MM.1S (cell line): ENCODE data around the gene TAF1B.

Experiments used
- DNase-seq: peaks from one replicate; pipeline ENCODE4 v3.0.0-alpha.2; 2015
- H2AFZ ChIP-seq: fragments of 300-600 bp; sonication (generic); 2 replicates; pipeline ENCODE4 v1.6.0; 2016; ENCODE audit warnings: antibody characterized with exemption, low read length
- H3F3A ChIP-seq: fragments of 300-600 bp; sonication (generic); 2 replicates; pipeline ENCODE4 v1.6.1; 2016; ENCODE audit warnings: mild to moderate bottlenecking, antibody characterized with exemption, low read length, moderate library complexity, mixed read lengths; ENCODE audit not compliant: insufficient read depth
- H3K27ac ChIP-seq: fragments of 300-600 bp; sonication (generic); 2 replicates; pipeline ENCODE4 v1.5.1; 2016; ENCODE audit warnings: mild to moderate bottlenecking, low read length
- H3K27me3 ChIP-seq: fragments of 300-600 bp; sonication (generic); replicated peaks from 2 replicates; pipeline ENCODE4 v1.6.0; 2016; ENCODE audit warnings: low read length; ENCODE audit not compliant: insufficient read depth
- H3K36me3 ChIP-seq: fragments of 300-600 bp; sonication (generic); replicated peaks from 2 replicates; pipeline ENCODE4 v1.6.1; 2016; ENCODE audit warnings: mild to moderate bottlenecking, low read length, mixed read lengths; ENCODE audit not compliant: insufficient read depth
- H3K4me1 ChIP-seq: fragments of 300-600 bp; sonication (generic); 2 replicates; pipeline ENCODE4 v1.6.1; 2016; ENCODE audit warnings: low read length, mixed read lengths
- H3K4me2 ChIP-seq: fragments of 300-600 bp; sonication (generic); 2 replicates; pipeline ENCODE4 v1.6.0; 2016; ENCODE audit warnings: low read depth, low read length
- H3K4me3 ChIP-seq: fragments of 300-600 bp; sonication (generic); 2 replicates; pipeline ENCODE4 v1.5.1; 2016; ENCODE audit warnings: low read length, mixed read lengths
- H3K79me2 ChIP-seq: fragments of 300-600 bp; sonication (generic); 2 replicates; pipeline ENCODE4 v1.6.1; 2016; ENCODE audit warnings: mixed run types, low read length, mixed read lengths
- H3K9ac ChIP-seq: fragments of 300-600 bp; sonication (generic); 2 replicates; pipeline ENCODE4 v1.6.1; 2016; ENCODE audit warnings: low read length, mixed read lengths
- H3K9me2 ChIP-seq: fragments of 300-600 bp; sonication (generic); replicated peaks from 2 replicates; pipeline ENCODE4 v1.6.1; 2016; ENCODE audit warnings: mild to moderate bottlenecking, low read length, mixed read lengths; ENCODE audit not compliant: insufficient read depth
- H3K9me3 ChIP-seq: fragments of 300-600 bp; sonication (generic); replicated peaks from 2 replicates; pipeline ENCODE4 v1.6.1; 2016; ENCODE audit warnings: mild to moderate bottlenecking, low read length, mixed read lengths; ENCODE audit not compliant: insufficient read depth
- H4K20me1 ChIP-seq: fragments of 300-600 bp; sonication (generic); 2 replicates; pipeline ENCODE4 v1.6.1; 2016; ENCODE audit warnings: mild to moderate bottlenecking, low read length, moderate library complexity, mixed read lengths; ENCODE audit not compliant: insufficient read depth
- EZH2 ChIP-seq: fragments of 300-600 bp; sonication (generic); optimal IDR thresholded peaks from 2 replicates; pipeline ENCODE3; 2017; ENCODE audit warnings: low read depth, mild to moderate bottlenecking, antibody characterized with exemption, low read length, mixed read lengths
- EZH2phosphoT487 ChIP-seq: fragments of 300-600 bp; sonication (generic); IDR thresholded peaks from 2 replicates; pipeline ENCODE4 v1.6.1; 2018; ENCODE audit warnings: antibody characterized with exemption, low read length
- TF ChIP-seq, protein P1 (sequence below): fragments of 300-600 bp; sonication (generic); IDR thresholded peaks from 2 replicates; pipeline ENCODE4 v1.5.1; 2016; ENCODE audit warnings: antibody characterized with exemption, low read length, mixed read lengths

Gene TAF1B

DNA sequence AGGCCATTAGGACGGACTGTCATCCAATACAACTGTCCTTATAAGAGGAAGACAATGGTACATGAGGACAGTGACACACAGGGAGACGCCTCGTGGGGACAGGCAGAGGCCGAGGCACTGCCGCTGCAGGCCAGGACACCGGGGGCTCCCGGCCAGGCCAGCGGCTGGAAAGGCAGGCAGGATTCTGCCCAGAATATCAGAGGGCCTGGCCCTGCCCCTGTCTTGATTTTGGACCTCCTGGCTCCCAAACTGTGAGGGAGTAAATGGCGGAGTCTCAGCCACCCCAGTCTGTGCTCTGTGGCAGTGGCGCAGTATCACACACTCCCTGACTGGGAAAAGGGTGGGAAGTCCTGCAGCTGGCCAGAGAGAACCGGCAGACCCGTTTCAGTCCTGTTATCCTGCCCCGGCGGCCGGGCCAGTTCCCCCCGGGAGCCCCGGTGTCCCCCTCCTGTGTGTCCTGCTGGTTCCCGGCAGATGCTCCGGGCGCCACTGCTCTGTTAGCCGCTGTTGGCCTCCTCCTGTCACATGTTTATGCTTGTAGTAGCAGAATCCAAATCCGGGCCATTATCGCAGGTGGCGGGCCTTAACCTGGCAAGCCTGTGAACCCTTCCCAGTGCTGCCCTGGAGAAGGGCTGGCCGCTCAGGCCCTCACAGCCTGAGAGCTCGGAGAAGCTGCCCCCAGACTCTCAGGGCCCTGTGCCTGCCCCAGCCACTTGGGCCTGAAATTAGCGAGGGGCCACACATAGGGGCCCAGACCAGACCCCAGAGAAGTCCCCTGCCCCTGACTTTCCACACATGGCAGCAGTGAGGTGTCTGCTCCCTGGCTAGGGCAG is 31.4 kb upstream of the TAF1B start:
- Histone ChIP-seq H4K20me1 (no peaks in the 10 kb centered on the region), H3K9me2 (no peaks in the 10 kb centered on the region), H2AFZ (no peak overlapping the region), H3K79me2 (no peaks in the 10 kb centered on the region), H3K36me3 (no peaks in the 10 kb centered on the region), H3F3A (no peaks in the 10 kb centered on the region), H3K9ac (no peak overlapping the region), H3K4me2 (no peak overlapping the region), H3K4me1 (no peaks in the 10 kb centered on the region), H3K27ac (no peak overlapping the region), H3K9me3 (no peaks in the 10 kb centered on the region), H3K4me3 (no peak overlapping the region), H3K27me3 (no peaks in the 10 kb centered on the region)
- no peak for TF ChIP-seq EZH2
- DNase-seq, result no peak

DNA sequence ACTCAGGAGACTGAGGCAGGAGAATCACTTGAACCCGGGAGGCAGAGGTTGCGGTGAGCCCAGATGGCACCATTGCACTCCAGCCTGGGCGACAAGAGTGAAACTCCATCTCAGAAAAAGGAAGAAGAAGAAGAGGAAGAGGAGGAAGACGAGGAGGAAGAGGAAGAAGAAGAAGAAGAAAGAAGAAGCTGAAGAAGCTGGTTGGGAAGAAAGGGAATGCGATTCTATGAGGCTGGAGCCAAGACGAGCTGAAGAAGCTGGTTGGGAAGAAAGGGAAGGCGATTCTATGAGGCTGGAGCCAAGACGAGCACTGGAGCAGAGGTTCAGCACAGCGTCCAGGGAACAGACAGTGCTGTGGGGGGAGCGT is 30.3 kb upstream of the TAF1B start:
- H3K36me3 ChIP-seq, result no peaks in the 10 kb centered on the region
- H3K4me2 ChIP-seq, result no peak overlapping the region
- no peak overlapping the region for H3K27ac ChIP-seq
- H3K9me3 ChIP-seq, result no peaks in the 10 kb centered on the region
- H3K4me3 ChIP-seq, result no peak overlapping the region
- H4K20me1 ChIP-seq, result no peaks in the 10 kb centered on the region
- no peaks in the 10 kb centered on the region for H3K9me2 ChIP-seq
- H3K79me2 ChIP-seq, result no peaks in the 10 kb centered on the region
- H3F3A ChIP-seq, result no peaks in the 10 kb centered on the region
- no peaks in the 10 kb centered on the region for H3K27me3 ChIP-seq
- TF ChIP-seq, protein P1, sequence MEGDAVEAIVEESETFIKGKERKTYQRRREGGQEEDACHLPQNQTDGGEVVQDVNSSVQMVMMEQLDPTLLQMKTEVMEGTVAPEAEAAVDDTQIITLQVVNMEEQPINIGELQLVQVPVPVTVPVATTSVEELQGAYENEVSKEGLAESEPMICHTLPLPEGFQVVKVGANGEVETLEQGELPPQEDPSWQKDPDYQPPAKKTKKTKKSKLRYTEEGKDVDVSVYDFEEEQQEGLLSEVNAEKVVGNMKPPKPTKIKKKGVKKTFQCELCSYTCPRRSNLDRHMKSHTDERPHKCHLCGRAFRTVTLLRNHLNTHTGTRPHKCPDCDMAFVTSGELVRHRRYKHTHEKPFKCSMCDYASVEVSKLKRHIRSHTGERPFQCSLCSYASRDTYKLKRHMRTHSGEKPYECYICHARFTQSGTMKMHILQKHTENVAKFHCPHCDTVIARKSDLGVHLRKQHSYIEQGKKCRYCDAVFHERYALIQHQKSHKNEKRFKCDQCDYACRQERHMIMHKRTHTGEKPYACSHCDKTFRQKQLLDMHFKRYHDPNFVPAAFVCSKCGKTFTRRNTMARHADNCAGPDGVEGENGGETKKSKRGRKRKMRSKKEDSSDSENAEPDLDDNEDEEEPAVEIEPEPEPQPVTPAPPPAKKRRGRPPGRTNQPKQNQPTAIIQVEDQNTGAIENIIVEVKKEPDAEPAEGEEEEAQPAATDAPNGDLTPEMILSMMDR, result no peak
- TF ChIP-seq EZH2 (no peak), EZH2phosphoT487 (no peak)
- DNase-seq, result no peak
- H2AFZ ChIP-seq, result no peak overlapping the region
- no peaks in the 10 kb centered on the region for H3K4me1 ChIP-seq
- no peak overlapping the region for H3K9ac ChIP-seq

DNA sequence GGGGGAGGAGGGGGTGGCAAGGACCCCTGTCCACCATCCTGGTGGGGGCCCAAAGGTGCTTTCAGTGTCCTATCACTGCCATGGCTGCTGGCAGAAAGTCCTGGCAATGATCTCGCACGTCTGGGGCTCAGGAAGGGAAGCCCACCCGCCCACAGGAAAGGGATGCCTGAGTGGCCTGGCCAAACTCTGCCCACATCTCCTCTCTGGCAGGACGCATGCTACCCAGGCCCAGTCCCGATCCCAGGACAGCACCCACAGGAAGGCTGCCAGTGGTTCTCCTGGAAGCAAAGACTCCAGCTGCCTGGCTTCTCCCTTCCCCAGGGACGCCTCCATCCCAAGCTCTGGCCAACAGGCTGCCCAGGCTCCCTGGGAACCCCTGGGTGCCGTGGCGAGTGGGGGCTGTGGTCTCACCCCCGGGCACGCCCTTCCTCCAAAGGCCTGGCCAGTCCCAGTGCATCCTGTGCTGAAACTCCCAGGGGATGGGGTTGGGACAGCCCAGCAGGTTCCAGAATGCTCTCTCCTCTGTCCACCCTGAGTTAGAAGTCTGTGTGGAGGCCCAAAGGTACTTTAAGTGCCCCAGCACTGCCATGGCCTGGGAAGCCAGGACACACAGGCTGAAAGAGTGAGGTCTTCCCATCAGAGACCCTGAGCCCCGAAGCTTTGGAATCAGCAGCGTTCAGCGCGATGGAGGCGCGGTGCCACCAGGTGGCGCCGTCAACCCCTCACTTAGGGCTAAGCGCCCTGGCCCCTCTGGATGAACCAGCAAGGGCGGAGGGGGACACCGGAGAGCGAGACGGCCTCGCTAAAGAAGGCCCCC is 29.8 kb upstream of the TAF1B start:
- Histone ChIP-seq H3K4me3 (peak overlapping the region; percentile 6; the same call in 1 of the 2 replicates), H3K79me2 (no peaks in the 10 kb centered on the region), H3K27me3 (no peaks in the 10 kb centered on the region), H3K4me1 (no peaks in the 10 kb centered on the region), H3K9me2 (no peaks in the 10 kb centered on the region), H3F3A (no peaks in the 10 kb centered on the region), H3K27ac (no peak overlapping the region), H3K4me2 (peak overlapping the region; percentile 35), H4K20me1 (no peaks in the 10 kb centered on the region), H3K9ac (no peak overlapping the region; the same call in 1 of the 2 replicates), H3K36me3 (no peaks in the 10 kb centered on the region), H3K9me3 (no peaks in the 10 kb centered on the region), H2AFZ (peak overlapping the region; percentile 66)
- peak; percentile 59 for DNase-seq
- TF ChIP-seq, protein P1, result peak; percentile 96
- TF ChIP-seq EZH2 (no peak), EZH2phosphoT487 (no peak)
